ENCODE results near the gene COL23A1.

DNA sequence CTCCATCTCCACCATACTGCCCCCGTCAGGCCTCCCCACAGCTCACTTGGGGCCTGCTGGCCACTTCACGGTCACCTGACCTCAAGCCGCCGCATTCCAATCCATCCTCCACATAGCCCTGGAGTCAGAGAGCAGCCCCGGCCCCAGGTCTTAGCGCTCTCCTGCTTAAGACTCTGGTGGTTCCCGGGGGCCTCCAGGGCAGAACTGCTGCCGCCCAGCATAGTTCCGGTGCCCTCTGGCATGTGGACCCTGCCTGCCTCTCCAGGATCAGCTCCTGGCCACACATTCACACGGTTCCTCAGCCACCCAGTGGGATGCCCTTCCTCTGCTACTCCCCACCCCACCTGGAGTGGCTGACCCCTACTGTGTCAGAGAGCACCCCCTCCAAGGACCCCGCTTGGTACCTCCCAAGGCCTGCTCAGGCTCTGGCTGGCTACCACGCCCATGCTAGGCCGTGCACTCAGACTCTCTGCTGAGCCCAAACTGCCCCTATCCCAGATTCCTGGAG, 366.3 kb downstream of the COL23A1 start:
- TF ChIP-seq GATA3 (IDR thresholded peaks at IDR 0.05; ENCODE audit: low read depth, low read length) (no peak), GATA2 (IDR thresholded peaks at IDR 0.05; ENCODE audit: low read depth, low read length) (no peak)

Data from SH-SY5Y (cell line).